Measurements from ENCODE around the gene KCTD16.

The KCTD16 gene

DNA sequence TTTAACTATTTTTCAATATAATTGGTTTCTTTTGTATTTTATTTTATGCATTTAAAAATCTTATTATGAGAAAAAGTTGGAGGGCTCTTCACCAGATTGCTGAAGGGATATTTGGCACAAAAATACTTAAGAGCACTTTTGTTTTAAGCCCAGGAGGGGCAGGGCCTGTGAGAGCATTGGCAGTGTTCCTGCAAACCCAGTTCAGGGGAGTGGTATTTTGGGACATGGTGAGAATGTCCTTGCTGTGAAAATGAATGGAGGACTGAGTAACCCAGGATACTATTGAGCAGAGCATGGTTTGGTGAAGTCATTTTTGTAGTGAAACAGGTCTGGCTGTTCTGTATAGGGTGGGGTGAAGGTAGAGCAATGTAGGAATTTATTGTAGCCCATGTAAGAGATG is 121.4 kb downstream of the KCTD16 start:
- Histone ChIP-seq H4K20me1 (ENCODE audit: insufficient read depth, low read length) (no peaks in the 10 kb centered on the region), H3K79me2 (ENCODE audit: low read length) (no peaks in the 10 kb centered on the region), H3K4me3 (ENCODE audit: low read length) (no peak overlapping the region), H3K27me3 (replicated peaks; ENCODE audit: insufficient read depth, low read length) (no peaks in the 10 kb centered on the region), H3K4me1 (ENCODE audit: low read length) (no peaks in the 10 kb centered on the region), H3K27ac (ENCODE audit: low read length) (no peak overlapping the region), H3K9me2 (replicated peaks; ENCODE audit: insufficient read depth, low read length) (no peaks in the 10 kb centered on the region), H3K36me3 (replicated peaks; ENCODE audit: insufficient read depth, low read length) (no peaks in the 10 kb centered on the region), H3K9me3 (replicated peaks; ENCODE audit: insufficient read depth, low read length) (no peaks in the 10 kb centered on the region), H3K4me2 (ENCODE audit: low read depth, low read length) (no peak overlapping the region), H3K9ac (ENCODE audit: low read length) (no peak overlapping the region), H3F3A (ENCODE audit: insufficient read depth, low read length) (no peaks in the 10 kb centered on the region), H2AFZ (ENCODE audit: low read length) (no peak overlapping the region)
- TF ChIP-seq EZH2 (optimal IDR thresholded peaks at IDR 0.05; ENCODE audit: low read depth, low read length), result no peak
- DNase-seq, result no peak

GRCh38 chr5:144295284-144295683 is 124.6 kb downstream of the KCTD16 start:
- TF ChIP-seq, protein P1, sequence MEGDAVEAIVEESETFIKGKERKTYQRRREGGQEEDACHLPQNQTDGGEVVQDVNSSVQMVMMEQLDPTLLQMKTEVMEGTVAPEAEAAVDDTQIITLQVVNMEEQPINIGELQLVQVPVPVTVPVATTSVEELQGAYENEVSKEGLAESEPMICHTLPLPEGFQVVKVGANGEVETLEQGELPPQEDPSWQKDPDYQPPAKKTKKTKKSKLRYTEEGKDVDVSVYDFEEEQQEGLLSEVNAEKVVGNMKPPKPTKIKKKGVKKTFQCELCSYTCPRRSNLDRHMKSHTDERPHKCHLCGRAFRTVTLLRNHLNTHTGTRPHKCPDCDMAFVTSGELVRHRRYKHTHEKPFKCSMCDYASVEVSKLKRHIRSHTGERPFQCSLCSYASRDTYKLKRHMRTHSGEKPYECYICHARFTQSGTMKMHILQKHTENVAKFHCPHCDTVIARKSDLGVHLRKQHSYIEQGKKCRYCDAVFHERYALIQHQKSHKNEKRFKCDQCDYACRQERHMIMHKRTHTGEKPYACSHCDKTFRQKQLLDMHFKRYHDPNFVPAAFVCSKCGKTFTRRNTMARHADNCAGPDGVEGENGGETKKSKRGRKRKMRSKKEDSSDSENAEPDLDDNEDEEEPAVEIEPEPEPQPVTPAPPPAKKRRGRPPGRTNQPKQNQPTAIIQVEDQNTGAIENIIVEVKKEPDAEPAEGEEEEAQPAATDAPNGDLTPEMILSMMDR (IDR thresholded peaks at IDR 0.05; ENCODE audit: low read length), result no peak
- TF ChIP-seq EZH2phosphoT487 (IDR thresholded peaks at IDR 0.05; ENCODE audit: low read length), result no peak
- no peak for TF ChIP-seq EZH2 (optimal IDR thresholded peaks at IDR 0.05; ENCODE audit: low read depth, low read length)
- no peak overlapping the region for H3K4me3 ChIP-seq (ENCODE audit: low read length)
- no peak overlapping the region for H3K27ac ChIP-seq (ENCODE audit: low read length)
- H3K9ac ChIP-seq (ENCODE audit: low read length), result no peak overlapping the region
- H3K79me2 ChIP-seq (ENCODE audit: low read length), result no peaks in the 10 kb centered on the region
- H3K27me3 ChIP-seq (replicated peaks; ENCODE audit: insufficient read depth, low read length), result no peaks in the 10 kb centered on the region
- H4K20me1 ChIP-seq (ENCODE audit: insufficient read depth, low read length), result no peaks in the 10 kb centered on the region
- H3K36me3 ChIP-seq (replicated peaks; ENCODE audit: insufficient read depth, low read length), result no peaks in the 10 kb centered on the region
- no peak overlapping the region for H3K4me2 ChIP-seq (ENCODE audit: low read depth, low read length)
- no peak for DNase-seq
- H3K9me3 ChIP-seq (replicated peaks; ENCODE audit: insufficient read depth, low read length), result no peaks in the 10 kb centered on the region
- no peaks in the 10 kb centered on the region for H3F3A ChIP-seq (ENCODE audit: insufficient read depth, low read length)
- no peak overlapping the region for H2AFZ ChIP-seq (ENCODE audit: low read length)
- H3K4me1 ChIP-seq (ENCODE audit: low read length), result no peaks in the 10 kb centered on the region
- H3K9me2 ChIP-seq (replicated peaks; ENCODE audit: insufficient read depth, low read length), result no peaks in the 10 kb centered on the region

DNA sequence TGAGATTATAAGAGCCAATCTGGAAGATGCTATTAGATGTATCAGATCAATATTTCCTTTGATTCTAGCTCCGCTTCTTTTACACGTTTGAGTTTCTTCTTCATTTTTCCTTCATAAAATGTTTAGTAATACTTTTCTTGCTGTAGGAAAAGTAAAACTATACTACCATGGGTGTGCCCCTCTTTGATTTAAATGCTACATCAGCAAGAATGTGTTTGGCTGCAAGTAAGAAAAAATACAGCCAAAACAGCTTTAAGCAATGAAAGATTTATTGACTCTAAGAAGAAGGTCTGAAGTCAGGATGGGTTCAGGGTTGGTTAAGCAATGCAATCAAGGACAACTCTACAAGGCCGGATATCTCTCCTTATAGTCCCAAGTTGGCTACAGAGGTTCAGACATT is 126.4 kb downstream of the KCTD16 start:
- no peak for DNase-seq
- no peaks in the 10 kb centered on the region for H3K9me3 ChIP-seq (replicated peaks; ENCODE audit: insufficient read depth, low read length)
- H3K79me2 ChIP-seq (ENCODE audit: low read length), result no peaks in the 10 kb centered on the region
- H3K27ac ChIP-seq (ENCODE audit: low read length), result no peak overlapping the region
- no peak overlapping the region for H3K9ac ChIP-seq (ENCODE audit: low read length)
- no peaks in the 10 kb centered on the region for H3F3A ChIP-seq (ENCODE audit: insufficient read depth, low read length)
- H2AFZ ChIP-seq (ENCODE audit: low read length), result no peak overlapping the region
- TF ChIP-seq, protein P1 (IDR thresholded peaks at IDR 0.05; ENCODE audit: low read length), result no peak
- no peak for TF ChIP-seq EZH2phosphoT487 (IDR thresholded peaks at IDR 0.05; ENCODE audit: low read length)
- TF ChIP-seq EZH2 (optimal IDR thresholded peaks at IDR 0.05; ENCODE audit: low read depth, low read length), result no peak
- no peaks in the 10 kb centered on the region for H3K36me3 ChIP-seq (replicated peaks; ENCODE audit: insufficient read depth, low read length)
- H4K20me1 ChIP-seq (ENCODE audit: insufficient read depth, low read length), result no peaks in the 10 kb centered on the region
- no peaks in the 10 kb centered on the region for H3K4me1 ChIP-seq (ENCODE audit: low read length)
- no peaks in the 10 kb centered on the region for H3K27me3 ChIP-seq (replicated peaks; ENCODE audit: insufficient read depth, low read length)
- H3K4me3 ChIP-seq (ENCODE audit: low read length), result no peak overlapping the region
- no peak overlapping the region for H3K4me2 ChIP-seq (ENCODE audit: low read depth, low read length)
- no peaks in the 10 kb centered on the region for H3K9me2 ChIP-seq (replicated peaks; ENCODE audit: insufficient read depth, low read length)

DNA sequence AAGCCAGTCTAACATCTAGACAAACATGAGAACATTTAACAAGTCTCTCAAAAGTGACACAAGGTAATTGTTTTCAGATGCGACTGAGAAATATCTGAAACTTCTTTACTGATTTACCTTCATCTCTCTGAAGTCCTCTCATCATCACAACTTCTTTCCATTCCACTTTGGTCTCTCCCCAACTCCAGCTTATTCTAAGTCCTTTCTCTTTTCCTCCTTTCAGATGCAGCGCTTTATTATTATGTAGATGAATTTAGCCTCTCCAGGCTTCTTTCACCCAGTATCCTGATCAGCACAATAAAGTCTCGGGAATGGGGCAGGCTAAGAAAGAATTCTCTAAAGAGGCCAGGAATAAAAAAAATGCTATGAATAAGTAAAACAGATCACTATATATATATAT is 128.0 kb downstream of the KCTD16 start:
- TF ChIP-seq EZH2phosphoT487 (IDR thresholded peaks at IDR 0.05; ENCODE audit: low read length) (no peak), EZH2 (optimal IDR thresholded peaks at IDR 0.05; ENCODE audit: low read depth, low read length) (no peak)
- TF ChIP-seq, protein P1 (IDR thresholded peaks at IDR 0.05; ENCODE audit: low read length), result no peak
- Histone ChIP-seq H4K20me1 (ENCODE audit: insufficient read depth, low read length) (no peaks in the 10 kb centered on the region), H3K9me2 (replicated peaks; ENCODE audit: insufficient read depth, low read length) (no peaks in the 10 kb centered on the region), H3K27me3 (replicated peaks; ENCODE audit: insufficient read depth, low read length) (no peaks in the 10 kb centered on the region), H3K9me3 (replicated peaks; ENCODE audit: insufficient read depth, low read length) (no peaks in the 10 kb centered on the region), H3K9ac (ENCODE audit: low read length) (no peak overlapping the region), H3K4me2 (ENCODE audit: low read depth, low read length) (no peak overlapping the region), H3K79me2 (ENCODE audit: low read length) (no peaks in the 10 kb centered on the region), H3K4me1 (ENCODE audit: low read length) (no peaks in the 10 kb centered on the region), H3K27ac (ENCODE audit: low read length) (no peak overlapping the region), H2AFZ (ENCODE audit: low read length) (no peak overlapping the region), H3K4me3 (ENCODE audit: low read length) (no peak overlapping the region), H3K36me3 (replicated peaks; ENCODE audit: insufficient read depth, low read length) (no peaks in the 10 kb centered on the region), H3F3A (ENCODE audit: insufficient read depth, low read length) (no peaks in the 10 kb centered on the region)
- DNase-seq, result no peak
